Gastroesophageal sphincter (tissue), 4 donors: ENCODE data around the gene RANBP9. TPM values are rescaled to one million over a fixed set of nuclear protein-coding genes. Genes with fewer than 3 reads are reported as not detected.

ENCODE experiments used
- ATAC-seq: fragments of 150-250 bp; one replicate; pipeline ENCODE4 v1.9.1; 2016; ENCODE audit warnings: mild to moderate bottlenecking, moderate library complexity
- H3K27ac ChIP-seq, 4 donors: fragments of 200-600 bp; sonication (generic) in 3 of 4; 1 replicate in 3 of 4; 2 replicates in 1 of 4; pipeline ENCODE4 v1.5.1; 2016 to 2019
- H3K27me3 ChIP-seq: fragments of 200-600 bp; sonication (generic); one replicate; pipeline ENCODE4 v1.5.1; 2019
- H3K36me3 ChIP-seq, 2 donors: fragments of 200-600 bp; sonication (generic); one replicate each; pipeline ENCODE4 v1.5.1; 2019; ENCODE audit warnings: control low read depth in 1 of 2
- H3K4me1 ChIP-seq, 3 donors: fragments of 200-600 bp; sonication (generic); 1 replicate in 2 of 3; 2 replicates in 1 of 3; pipeline ENCODE4 v1.5.1; 2016 to 2019; ENCODE audit warnings: control low read depth in 2 of 3
- H3K4me3 ChIP-seq, 2 donors: fragments of 200-600 bp; sonication (generic); one replicate each; pipeline ENCODE4 v1.5.1; 2019; ENCODE audit warnings: mild to moderate bottlenecking in 1 of 2, moderate library complexity in 1 of 2
- H3K9me3 ChIP-seq, 3 donors: fragments of 200-600 bp; sonication (generic); one replicate each; pipeline ENCODE4 v1.5.1; 2017 to 2019; ENCODE audit warnings: control low read depth in 2 of 3
- CTCF ChIP-seq, 4 experiments: fragments of 200-600 bp in 2 of 4; fragments of 450-650 bp in 2 of 4; sonication (generic) in 1 of 4; IDR thresholded peaks; one replicate each; pipeline ENCODE4 v1.5.1; 2017 to 2019; ENCODE audit warnings: antibody characterized with exemption in 4 of 4, mild to moderate bottlenecking in 2 of 4, moderate library complexity in 2 of 4
- EP300 ChIP-seq: sonication (generic); formaldehyde crosslinking; IDR thresholded peaks from one replicate; pipeline ENCODE4 v1.6.1; 2017; ENCODE audit warnings: antibody characterized with exemption, mild to moderate bottlenecking
- POLR2A ChIP-seq, 2 donors: fragments of 450-650 bp; IDR thresholded peaks; one replicate each; pipeline ENCODE4 v1.6.1; 2017; ENCODE audit warnings: antibody characterized with exemption in 2 of 2, mild to moderate bottlenecking in 2 of 2, moderate library complexity in 1 of 2
- POLR2AphosphoS5 ChIP-seq: sonication (generic); formaldehyde crosslinking; IDR thresholded peaks from one replicate; pipeline ENCODE4 v1.6.1; 2017; ENCODE audit warnings: antibody characterized with exemption
- WGBS, 2 donors: methylation state at CpG; one replicate each; pipeline ENCODE4 v1.1.5; 2018; ENCODE audit warnings: low coverage in 1 of 2; 5-methylcytosine and 5-hydroxymethylcytosine counted together
- total RNA-seq, 4 donors: library from RNA; depleted of rRNA; stranded (reverse); fragments of >200 nt; gene quantifications; one replicate each; pipeline ENCODE4 v1.1.0, GENCODE V29; 2016

The RANBP9 gene
- total RNA-seq, 4 donors from 2014 or later, result 39.1 to 59.9 (median 52.1) TPM

DNA sequence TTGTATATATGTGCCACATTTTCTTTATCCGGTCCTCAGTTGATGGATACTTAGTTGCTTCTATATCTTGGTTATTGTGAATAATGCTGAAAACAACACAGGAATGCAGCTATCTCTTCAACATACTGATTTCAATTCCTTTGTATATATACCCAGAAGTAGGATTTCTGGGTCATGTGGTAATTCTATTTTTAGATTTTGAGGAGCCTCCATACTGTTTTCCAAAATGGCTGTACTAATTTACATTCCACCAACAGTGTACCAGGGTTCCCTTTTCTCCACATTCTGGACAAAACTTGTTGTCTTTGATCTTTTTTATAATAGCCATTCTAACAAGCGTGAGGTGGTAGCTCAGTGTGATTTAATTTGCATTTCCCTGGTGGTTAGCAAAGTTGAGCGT is 135.6 kb downstream of the RANBP9 start:
- TF ChIP-seq POLR2AphosphoS5, result no peak
- 90 to 100% methylated on average over 3 of the region's 3 CpGs for WGBS, 2 donors
- Histone ChIP-seq H3K36me3 (peaks cover 0 to 16% of the 10 kb centered on the region in 2 donors), H3K27ac (peak overlapping the region in 2 of 4 donors; percentile 93 to 95), H3K9me3 (no peaks in the 10 kb centered on the region), H3K27me3 (no peaks in the 10 kb centered on the region), H3K4me1 (peaks cover 0 to 18% (median 0%) of the 10 kb centered on the region in 3 donors), H3K4me3 (no peak overlapping the region)
- ATAC-seq, result no peak

DNA sequence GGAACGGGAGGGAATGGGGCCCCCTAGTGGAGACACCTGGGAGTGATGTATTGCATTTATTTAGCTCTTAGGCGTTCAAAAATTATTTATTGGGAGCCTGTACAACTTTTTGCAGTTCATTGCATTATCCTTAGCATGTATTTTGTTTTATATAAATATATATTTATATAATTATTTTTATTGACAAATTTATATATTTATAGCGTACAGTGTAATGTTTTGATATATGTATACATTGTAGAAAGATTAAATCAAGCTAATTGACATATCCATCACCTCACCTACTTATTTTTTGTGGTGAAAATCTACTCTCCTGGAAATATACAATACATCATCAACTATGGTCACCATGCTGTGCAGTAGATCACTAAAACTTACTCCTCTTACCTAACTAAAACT is 136.3 kb downstream of the RANBP9 start:
- H3K9me3 ChIP-seq, result no peaks in the 10 kb centered on the region
- ATAC-seq, result no peak
- no peaks in the 10 kb centered on the region for H3K27me3 ChIP-seq
- TF ChIP-seq CTCF (IDR thresholded peaks at IDR 0.05), result peak; percentile 73 to 80 (median 75)
- TF ChIP-seq EP300, result no peak
- peaks cover 0 to 10% of the 10 kb centered on the region in 2 donors for H3K36me3 ChIP-seq
- 24% methylated on average over 3 of the region's 3 CpGs for WGBS, 2 donors
- H3K4me3 ChIP-seq, result peak overlapping the region; percentile 68 to 74
- peak overlapping the region; percentile 84 to 98 (median 94) for H3K27ac ChIP-seq
- peaks cover 0 to 18% (median 0%) of the 10 kb centered on the region in 3 donors for H3K4me1 ChIP-seq

- peak; percentile 48 to 61 for TF ChIP-seq POLR2A (IDR thresholded peaks at IDR 0.05)
- TF ChIP-seq EP300, result no peak
- TF ChIP-seq POLR2AphosphoS5, result peak; percentile 66
- TF ChIP-seq CTCF (IDR thresholded peaks at IDR 0.05), result no peak
- Histone ChIP-seq H3K27me3 (no peaks in the 10 kb centered on the region), H3K27ac (peak within 1 kb of the TSS; percentile 84 to 98 (median 94)), H3K36me3 (peaks cover 0 to 4% of the 10 kb centered on the region in 2 donors), H3K9me3 (no peaks in the 10 kb centered on the region), H3K4me1 (peaks cover 0 to 18% (median 0%) of the 10 kb centered on the region in 3 donors), H3K4me3 (peak within 1 kb of the TSS; percentile 68 to 74)
- 1 to 2% methylated on average over 12 to 16 of the region's 52 CpGs for WGBS, 2 donors
- ATAC-seq, result peak; percentile 67
These were observed 136.9 kb downstream of the RANBP9 start, which contains the start of gene SIRT5 for GRCh38 chr6:13574571-13575376. Gene SIRT5 (plus strand): TSS chr6:13574601. CDS start chr6:13584111, 9,510 bp downstream.

- H3K27me3 ChIP-seq, result no peaks in the 10 kb centered on the region
- H3K36me3 ChIP-seq, result no peaks in the 10 kb centered on the region
- peak overlapping the region; percentile 84 to 98 (median 94) for H3K27ac ChIP-seq
- no peaks in the 10 kb centered on the region for H3K9me3 ChIP-seq
- peak overlapping the region; percentile 68 to 74 for H3K4me3 ChIP-seq
- peak; percentile 93 for ATAC-seq
- peaks cover 0 to 18% (median 0%) of the 10 kb centered on the region in 3 donors for H3K4me1 ChIP-seq
- no CpG with 5 or more reads among the region's 46 CpGs for WGBS, 2 donors
- peak; percentile 75 to 76 for TF ChIP-seq POLR2A (IDR thresholded peaks at IDR 0.05)
- TF ChIP-seq EP300, result no peak
- TF ChIP-seq CTCF (IDR thresholded peaks at IDR 0.05), result peak; percentile 23 to 77 (median 58)
These were observed 137.5 kb downstream of the RANBP9 start for GRCh38 chr6:13574149-13574570.

DNA sequence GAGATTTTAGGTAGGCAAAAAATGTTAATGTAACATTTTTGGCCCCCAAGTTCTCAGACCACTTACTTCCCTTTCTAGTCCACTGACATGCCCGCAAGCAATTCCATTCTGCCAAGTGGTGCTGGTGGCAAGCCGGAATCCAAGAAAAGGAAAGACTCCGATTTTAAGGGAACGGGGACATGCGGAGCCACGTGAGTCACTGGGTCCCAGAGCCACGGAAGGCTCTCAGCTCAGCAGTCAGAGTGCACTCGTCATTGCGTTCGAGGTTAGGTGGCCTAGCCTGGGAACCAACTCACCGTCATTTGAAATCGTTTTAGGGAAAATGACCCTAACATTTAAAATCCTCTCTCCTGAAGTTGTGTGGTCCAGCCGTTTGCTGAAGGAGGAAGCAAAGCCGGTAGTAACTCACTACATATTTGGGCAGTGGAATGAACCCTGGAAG is 137.9 kb downstream of the RANBP9 start:
- H3K4me3 ChIP-seq, result peak overlapping the region; percentile 68 to 74
- H3K9me3 ChIP-seq, result no peaks in the 10 kb centered on the region
- WGBS, 2 donors, result 6% methylated on average over 11 of the region's 14 CpGs; no CpG with 5 or more reads in 1 of the 2 donors
- TF ChIP-seq CTCF (IDR thresholded peaks at IDR 0.05) (no peak), POLR2AphosphoS5 (peak; percentile 15)
- ATAC-seq, result peak; percentile 26
- H3K36me3 ChIP-seq, result no peaks in the 10 kb centered on the region
- peak overlapping the region; percentile 84 to 98 (median 94) for H3K27ac ChIP-seq
- no peaks in the 10 kb centered on the region for H3K27me3 ChIP-seq
- H3K4me1 ChIP-seq, result peaks cover 0 to 18% (median 0%) of the 10 kb centered on the region in 3 donors
